Eye (tissue), 1 donor: ENCODE measurements around the gene CROCC.
A peak's percentile ranks its signal among the peaks of the same experiment; 100 is the strongest.

Experiments used
- DNase-seq: peaks from one replicate; pipeline ENCODE4 v3.0.0-alpha.2; 2015

Gene CROCC

GRCh38 chr1:16971341-16972188, 49.8 kb downstream of the CROCC start:
- no peak for DNase-seq

- DNase-seq: no peak
These were observed 50.6 kb downstream of the CROCC start for GRCh38 chr1:16972189-16972895.

GRCh38 chr1:16973215-16973614, 51.5 kb downstream of the CROCC start:
- no peak for DNase-seq

GRCh38 chr1:16975211-16975610, 53.5 kb downstream of the CROCC start:
- DNase-seq: no peak

GRCh38 chr1:16975838-16976237, 54.1 kb downstream of the CROCC start:
- no peak for DNase-seq

DNA sequence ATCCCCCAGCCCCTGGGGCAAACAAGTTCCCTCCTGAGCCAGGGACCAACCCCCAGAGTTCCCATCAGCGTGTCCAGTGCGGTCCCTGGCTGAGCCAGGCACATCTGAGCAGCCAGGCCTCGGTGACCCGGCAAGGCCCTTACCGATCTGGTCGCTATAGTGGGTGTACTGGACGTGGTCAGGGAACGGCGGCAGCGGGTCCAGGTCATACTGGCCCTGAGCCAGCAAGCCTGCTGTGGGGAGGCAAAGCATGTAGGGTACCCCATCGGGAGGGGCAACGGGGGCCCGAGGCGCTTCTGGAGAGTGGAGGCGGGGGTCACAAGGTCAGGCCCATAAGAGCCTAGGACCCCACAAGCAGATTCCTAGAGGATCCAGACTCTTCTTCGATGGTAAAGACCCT, 55.2 kb downstream of the CROCC start:
- DNase-seq: no peak

GRCh38 chr1:16977377-16977776, 55.6 kb downstream of the CROCC start:
- DNase-seq: no peak

- DNase-seq: no peak
These were observed 56.4 kb downstream of the CROCC start for GRCh38 chr1:16978139-16978538.

GRCh38 chr1:16978567-16979474, 57.1 kb downstream of the CROCC start:
- peak; percentile 74 for DNase-seq

DNA sequence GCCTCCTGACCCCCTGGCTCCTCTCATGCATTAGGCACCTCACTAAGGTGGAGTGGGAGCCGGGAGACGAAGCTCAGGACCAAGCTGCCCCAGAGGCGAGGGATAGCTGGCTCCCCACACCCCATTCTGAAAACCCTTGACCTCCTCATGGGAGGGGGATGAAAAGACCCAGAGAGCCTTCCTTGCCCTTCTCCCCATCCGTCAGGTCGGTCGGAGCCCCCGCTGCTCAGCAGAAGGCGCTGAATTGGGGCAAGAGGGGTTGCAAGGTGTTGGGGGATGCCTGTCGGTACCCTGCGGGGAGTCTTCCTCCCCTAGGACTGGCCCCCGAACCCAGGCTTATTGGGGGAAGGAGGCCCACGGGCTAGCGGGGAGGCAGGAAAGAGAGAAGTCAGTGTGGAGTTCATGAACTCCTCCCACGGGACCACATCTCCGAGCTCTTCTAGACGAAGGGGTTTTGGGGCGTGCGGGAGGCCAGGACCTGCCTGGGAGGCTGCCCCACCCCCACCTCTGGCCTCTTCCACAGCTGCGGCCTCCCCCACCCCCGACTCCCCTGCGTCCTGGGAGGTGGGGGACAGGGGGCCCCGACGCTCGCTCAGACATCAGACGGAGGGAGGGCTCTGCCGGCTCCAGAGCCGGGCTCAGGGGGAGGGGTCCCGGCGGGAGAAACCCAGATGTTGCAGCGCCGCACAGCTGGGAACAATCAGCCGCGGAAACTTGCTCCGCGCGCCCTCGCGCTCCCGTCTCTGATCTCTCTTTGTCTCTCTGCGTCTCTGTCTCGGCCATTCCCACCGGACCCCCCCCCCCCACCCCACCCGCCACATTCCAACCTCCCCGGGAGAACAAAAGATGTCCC, 58.0 kb downstream of the CROCC start:
- DNase-seq: peak; percentile 78

GRCh38 chr1:16980473-16981268, 58.9 kb downstream of the CROCC start, which contains the start of gene MFAP2:
MFAP2 (minus strand) TSS chr1:16980620; CDS start chr1:16978273, 2,347 bp downstream.
- DNase-seq: peak; percentile 72

DNA sequence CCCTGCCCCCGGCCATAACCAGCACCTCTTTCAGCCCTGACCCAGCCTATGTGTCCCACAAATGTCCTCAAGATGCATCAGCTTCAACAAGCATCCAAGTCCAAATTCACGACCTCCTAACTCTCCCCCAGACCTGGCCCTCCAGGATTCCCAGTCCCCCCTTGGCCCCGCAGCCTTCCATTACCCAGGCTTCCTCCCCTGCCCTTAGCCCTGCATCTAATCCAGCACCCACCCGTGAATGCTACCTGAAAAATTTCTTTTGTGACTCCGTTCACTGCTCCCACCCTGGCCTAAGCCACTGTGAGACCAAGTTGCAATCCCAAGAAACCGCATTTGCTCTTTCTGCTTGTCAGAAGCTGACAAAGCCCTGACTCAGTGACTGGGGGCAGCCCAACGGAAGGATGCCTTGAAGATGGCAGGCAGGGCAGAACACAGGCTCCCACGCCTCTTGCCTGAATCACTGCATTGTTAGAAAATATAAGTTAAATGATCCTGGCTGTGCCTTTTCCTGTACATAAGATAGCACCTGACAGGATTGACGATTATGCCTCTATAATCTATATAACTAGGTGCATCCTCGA, 59.6 kb downstream of the CROCC start:
- DNase-seq: no peak

DNA sequence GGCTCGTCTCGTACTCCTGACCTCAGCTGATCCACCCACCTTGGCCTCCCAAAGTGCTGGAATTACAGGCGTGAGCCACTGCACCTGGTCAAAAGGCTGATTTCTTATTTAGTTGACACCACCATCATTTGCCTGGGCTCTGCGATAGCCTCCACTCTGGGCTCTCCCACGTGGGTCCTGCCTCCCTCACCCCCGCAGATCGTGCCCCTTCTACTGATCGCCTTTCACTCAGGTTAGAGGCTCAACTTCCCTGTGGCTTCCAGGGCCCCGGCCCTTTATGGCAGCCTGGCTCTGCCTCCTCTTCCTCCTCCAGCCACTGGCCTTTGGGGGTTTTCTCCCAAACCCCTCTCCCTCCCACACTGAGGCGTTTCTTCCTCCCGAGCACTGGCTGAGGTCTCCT, 61.2 kb downstream of the CROCC start:
- DNase-seq: no peak

GRCh38 chr1:16983649-16984048, 61.9 kb downstream of the CROCC start:
- no peak for DNase-seq

DNA sequence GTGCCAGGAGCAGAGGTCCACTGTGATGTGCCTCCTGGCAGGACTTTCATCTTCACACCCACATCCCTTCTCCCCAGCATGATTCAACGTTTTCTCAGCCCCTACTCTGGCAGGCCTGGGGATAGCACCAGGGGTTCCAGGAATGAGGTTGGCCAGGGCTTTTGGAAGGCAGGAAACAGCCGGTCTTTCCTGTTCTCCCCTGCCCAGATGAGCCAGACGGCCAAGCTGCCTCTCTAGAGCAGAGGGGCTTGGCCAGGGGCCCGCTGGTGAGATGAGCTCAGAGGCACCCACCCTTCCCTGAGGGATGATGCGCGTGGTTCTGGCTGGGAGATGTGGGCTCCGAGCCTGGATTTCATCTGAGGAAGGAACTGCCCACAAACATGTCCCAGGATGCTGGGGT, 63.0 kb downstream of the CROCC start:
- peak; percentile 53 for DNase-seq

DNA sequence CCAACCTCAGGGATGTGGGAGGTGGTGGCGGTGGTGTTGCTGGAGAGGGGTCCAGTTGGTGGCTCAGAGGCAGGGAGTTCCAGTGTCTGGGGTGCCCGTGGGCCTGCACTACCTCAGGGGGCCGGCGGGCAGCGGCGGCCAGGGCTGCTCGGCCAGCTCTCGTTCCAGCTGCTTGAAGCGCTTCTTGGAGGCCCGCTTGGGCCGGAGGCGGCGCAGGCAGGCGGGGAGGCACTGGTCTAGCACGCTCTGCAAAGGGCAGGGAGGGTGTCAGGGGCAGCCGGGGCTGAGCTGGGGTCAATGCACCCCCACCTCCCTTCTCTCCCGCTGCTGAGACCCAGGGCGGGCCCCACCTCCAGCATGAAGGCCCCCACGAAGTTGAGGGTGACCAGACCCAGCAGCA, 64.4 kb downstream of the CROCC start:
- no peak for DNase-seq

DNA sequence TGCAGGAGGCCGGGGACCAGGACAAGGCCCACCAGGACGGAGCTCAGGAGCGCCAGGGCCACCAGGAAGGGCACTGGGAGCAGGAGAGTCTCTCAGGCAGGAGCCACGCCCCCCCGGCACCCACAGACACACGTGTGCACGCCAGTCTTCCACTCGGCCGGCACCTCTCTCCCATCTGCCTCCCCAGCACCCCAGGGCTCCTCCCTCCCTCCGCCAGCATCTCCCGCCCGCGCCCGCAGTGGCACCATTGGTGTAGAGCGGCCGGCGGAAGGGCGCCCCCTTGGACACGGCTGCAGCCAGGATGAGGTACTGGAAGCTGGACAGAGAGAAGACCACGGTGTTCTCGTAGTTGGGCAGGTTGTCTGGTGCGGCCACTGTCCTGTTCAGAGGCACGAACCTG, 64.8 kb downstream of the CROCC start:
- no peak for DNase-seq

GRCh38 chr1:16986962-16987361, 65.2 kb downstream of the CROCC start:
- DNase-seq: no peak

DNA sequence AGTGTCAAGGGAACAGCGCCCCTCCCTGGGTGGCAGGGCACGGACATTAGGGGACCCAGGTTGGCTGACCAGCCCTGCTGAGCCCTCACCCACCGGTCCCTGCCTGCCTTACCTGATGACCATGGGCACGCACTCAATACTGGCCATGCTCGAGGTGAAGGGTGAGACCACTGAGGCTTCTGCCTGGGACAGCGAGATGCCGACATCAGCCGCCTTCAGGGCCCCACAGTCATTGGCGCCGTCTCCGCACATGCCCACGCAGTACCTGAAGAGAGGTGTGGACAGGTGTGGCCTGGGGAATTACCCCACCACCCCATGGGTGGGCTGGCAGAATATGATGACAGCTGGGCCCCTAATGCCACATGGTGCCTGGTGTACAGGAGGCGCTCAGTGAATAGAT, 66.5 kb downstream of the CROCC start:
- DNase-seq: no peak

DNA sequence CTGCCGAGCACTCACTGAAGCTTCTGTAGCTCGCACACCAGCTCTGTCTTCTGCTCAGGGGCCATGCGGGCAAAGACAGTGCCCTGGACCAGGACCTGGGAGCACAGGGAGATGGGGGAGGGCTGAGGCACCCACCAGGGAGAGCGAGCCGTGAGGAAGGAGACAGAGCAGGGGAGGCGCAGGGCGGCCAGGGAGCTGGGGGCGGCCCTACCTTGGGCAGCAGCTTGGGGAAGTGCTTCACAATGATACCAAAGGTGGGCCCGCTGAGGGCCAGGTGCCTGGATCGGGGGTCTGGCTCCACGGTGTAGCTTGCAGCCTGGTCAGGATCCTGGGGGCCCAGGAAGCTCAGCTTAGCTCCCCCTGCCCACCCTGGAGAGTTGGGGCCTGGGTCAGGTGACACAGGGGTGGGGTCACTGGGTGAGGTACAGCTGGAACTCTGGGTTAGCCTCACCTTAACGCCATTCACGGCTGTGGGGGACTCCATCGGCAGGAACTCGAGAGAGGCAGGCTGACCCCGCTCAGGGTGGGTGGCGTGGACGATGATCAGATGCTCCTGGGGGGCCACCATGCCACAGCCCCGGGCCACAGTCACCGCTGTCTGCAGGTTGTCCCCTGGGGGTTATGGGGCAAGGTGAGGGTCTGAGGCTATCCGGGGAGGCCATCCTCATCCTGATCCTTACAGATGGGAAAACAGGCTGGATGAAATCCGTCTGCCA, 68.1 kb downstream of the CROCC start:
- DNase-seq: no peak
